ENCODE results near the gene FGFR1OP2. TPM values are rescaled to one million over a fixed set of nuclear protein-coding genes. Genes with fewer than 3 reads are reported as not detected.

FGFR1OP2 gene
- total RNA-seq, 2 donors from 2014 or later = 42.2 to 71.3 TPM

- H3K9me3 ChIP-seq (ENCODE audit: control insufficient read depth, low read length) = no peaks in the 10 kb centered on the region
- H3K4me1 Mint-ChIP-seq = no peaks in the 10 kb centered on the region
- no peaks in the 10 kb centered on the region for H3K9me3 Mint-ChIP-seq
- no peaks in the 10 kb centered on the region for H3K4me1 ChIP-seq (ENCODE audit: control insufficient read depth, insufficient read depth, low read length)
- H3K9ac ChIP-seq (ENCODE audit: extremely low read depth, low read length, poor library complexity, severe bottlenecking) = no peak overlapping the region
- no peak overlapping the region for H3K4me3 Mint-ChIP-seq
- TF ChIP-seq, protein P1, sequence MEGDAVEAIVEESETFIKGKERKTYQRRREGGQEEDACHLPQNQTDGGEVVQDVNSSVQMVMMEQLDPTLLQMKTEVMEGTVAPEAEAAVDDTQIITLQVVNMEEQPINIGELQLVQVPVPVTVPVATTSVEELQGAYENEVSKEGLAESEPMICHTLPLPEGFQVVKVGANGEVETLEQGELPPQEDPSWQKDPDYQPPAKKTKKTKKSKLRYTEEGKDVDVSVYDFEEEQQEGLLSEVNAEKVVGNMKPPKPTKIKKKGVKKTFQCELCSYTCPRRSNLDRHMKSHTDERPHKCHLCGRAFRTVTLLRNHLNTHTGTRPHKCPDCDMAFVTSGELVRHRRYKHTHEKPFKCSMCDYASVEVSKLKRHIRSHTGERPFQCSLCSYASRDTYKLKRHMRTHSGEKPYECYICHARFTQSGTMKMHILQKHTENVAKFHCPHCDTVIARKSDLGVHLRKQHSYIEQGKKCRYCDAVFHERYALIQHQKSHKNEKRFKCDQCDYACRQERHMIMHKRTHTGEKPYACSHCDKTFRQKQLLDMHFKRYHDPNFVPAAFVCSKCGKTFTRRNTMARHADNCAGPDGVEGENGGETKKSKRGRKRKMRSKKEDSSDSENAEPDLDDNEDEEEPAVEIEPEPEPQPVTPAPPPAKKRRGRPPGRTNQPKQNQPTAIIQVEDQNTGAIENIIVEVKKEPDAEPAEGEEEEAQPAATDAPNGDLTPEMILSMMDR (conservative IDR thresholded peaks at IDR 0.05) = no peak
- no peak for DNase-seq
- H3K36me3 ChIP-seq (ENCODE audit: control insufficient read depth, insufficient read depth, low read length) = peaks cover 45% of the 10 kb centered on the region
- H3K27ac Mint-ChIP-seq = peak overlapping the region; percentile 2
- WGBS, 2 experiments (ENCODE audit: insufficient coverage in 1 of 2, insufficient read length in 1 of 2) = 90 to 92% methylated on average over 2 of the region's 2 CpGs
- no peak overlapping the region for H3K4me3 ChIP-seq (ENCODE audit: low read length)
- H3K36me3 Mint-ChIP-seq (ENCODE audit: low read depth) = peaks cover 52% of the 10 kb centered on the region
- no peak overlapping the region for H3K27ac ChIP-seq (ENCODE audit: low read depth, low read length)
- H3K27me3 Mint-ChIP-seq (ENCODE audit: insufficient read depth) = no peaks in the 10 kb centered on the region
- no peaks in the 10 kb centered on the region for H3K27me3 ChIP-seq (ENCODE audit: control insufficient read depth, insufficient read depth, low read length, poor library complexity, severe bottlenecking)
These were observed 19.1 kb upstream of the FGFR1OP2 start for GRCh38 chr12:26919216-26919555.

DNA sequence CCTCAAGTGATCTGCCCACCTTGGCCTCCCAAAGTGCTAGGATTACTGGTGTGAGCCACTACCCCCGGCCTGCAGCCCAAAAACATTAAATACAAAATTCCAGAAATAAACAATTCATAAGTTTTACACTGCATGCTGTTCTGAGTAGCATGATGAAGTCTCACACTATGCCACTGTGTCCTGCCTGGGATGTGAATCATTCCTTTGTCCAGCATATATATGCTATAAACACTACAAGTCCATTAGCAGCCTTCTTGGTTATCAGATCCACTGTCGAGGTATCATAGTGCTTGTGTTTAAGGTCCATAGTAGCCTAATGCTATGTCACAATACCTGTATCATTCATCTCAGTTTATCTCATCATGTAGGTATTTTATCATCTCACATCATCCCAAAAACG lies 16.4 kb upstream of the FGFR1OP2 start:
- no peaks in the 10 kb centered on the region for H3K4me1 Mint-ChIP-seq
- peaks cover 53% of the 10 kb centered on the region for H3K36me3 Mint-ChIP-seq (ENCODE audit: low read depth)
- Histone ChIP-seq H3K27ac (ENCODE audit: low read depth, low read length) (no peak overlapping the region), H3K9me3 (ENCODE audit: control insufficient read depth, low read length) (no peaks in the 10 kb centered on the region), H3K4me1 (ENCODE audit: control insufficient read depth, insufficient read depth, low read length) (no peaks in the 10 kb centered on the region), H3K4me3 (ENCODE audit: low read length) (no peak overlapping the region), H3K9ac (ENCODE audit: extremely low read depth, low read length, poor library complexity, severe bottlenecking) (no peak overlapping the region), H3K36me3 (ENCODE audit: control insufficient read depth, insufficient read depth, low read length) (peaks cover 53% of the 10 kb centered on the region), H3K27me3 (ENCODE audit: control insufficient read depth, insufficient read depth, low read length, poor library complexity, severe bottlenecking) (no peaks in the 10 kb centered on the region)
- no peak for DNase-seq
- no peaks in the 10 kb centered on the region for H3K27me3 Mint-ChIP-seq (ENCODE audit: insufficient read depth)
- no peak overlapping the region for H3K27ac Mint-ChIP-seq
- TF ChIP-seq, protein P1 (conservative IDR thresholded peaks at IDR 0.05) = no peak
- H3K9me3 Mint-ChIP-seq = no peaks in the 10 kb centered on the region
- WGBS, 2 experiments (ENCODE audit: insufficient coverage in 1 of 2, insufficient read length in 1 of 2) = 79 to 97% methylated on average over 2 of the region's 3 CpGs
- H3K4me3 Mint-ChIP-seq = no peak overlapping the region

DNA sequence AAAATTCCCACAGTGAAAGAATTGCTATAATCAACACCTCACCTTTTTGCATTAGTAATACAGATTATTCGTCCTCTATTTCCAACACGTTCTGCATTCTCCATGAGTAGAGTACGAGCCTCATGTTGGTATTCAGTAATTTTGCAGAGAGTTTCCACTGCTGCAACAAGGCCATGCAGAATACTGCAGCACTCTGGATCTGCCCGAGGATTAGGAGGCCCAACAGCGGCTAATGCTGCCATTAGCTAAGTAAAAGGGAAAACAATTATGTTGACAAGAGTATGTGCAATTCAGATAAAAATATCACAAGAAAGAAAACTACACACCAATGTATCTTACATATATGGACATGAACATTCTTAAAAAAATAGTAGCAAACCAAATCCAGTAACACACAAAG lies 9.6 kb upstream of the FGFR1OP2 start:
- peak overlapping the region; percentile 19 for H3K27ac Mint-ChIP-seq
- no peaks in the 10 kb centered on the region for H3K27me3 Mint-ChIP-seq (ENCODE audit: insufficient read depth)
- no peak for DNase-seq
- H3K36me3 ChIP-seq (ENCODE audit: control insufficient read depth, insufficient read depth, low read length) = peaks cover 64% of the 10 kb centered on the region
- H3K9me3 Mint-ChIP-seq = no peaks in the 10 kb centered on the region
- no peaks in the 10 kb centered on the region for H3K27me3 ChIP-seq (ENCODE audit: control insufficient read depth, insufficient read depth, low read length, poor library complexity, severe bottlenecking)
- H3K36me3 Mint-ChIP-seq (ENCODE audit: low read depth) = peaks cover 54% of the 10 kb centered on the region
- H3K27ac ChIP-seq (ENCODE audit: low read depth, low read length) = no peak overlapping the region
- no peak overlapping the region for H3K4me3 ChIP-seq (ENCODE audit: low read length)
- no peak overlapping the region for H3K4me3 Mint-ChIP-seq
- WGBS, 2 experiments (ENCODE audit: insufficient coverage in 1 of 2, insufficient read length in 1 of 2) = 83 to 93% methylated on average over 1 to 5 of the region's 5 CpGs
- no peaks in the 10 kb centered on the region for H3K9me3 ChIP-seq (ENCODE audit: control insufficient read depth, low read length)
- H3K4me1 ChIP-seq (ENCODE audit: control insufficient read depth, insufficient read depth, low read length) = no peaks in the 10 kb centered on the region
- H3K9ac ChIP-seq (ENCODE audit: extremely low read depth, low read length, poor library complexity, severe bottlenecking) = no peak overlapping the region
- H3K4me1 Mint-ChIP-seq = peaks cover 4% of the 10 kb centered on the region
- TF ChIP-seq, protein P1 (conservative IDR thresholded peaks at IDR 0.05) = no peak

Data from endodermal cell (in vitro differentiated cells).